HG03521 (cell line): Measurements from ENCODE around the gene ZP2.
"Not testable (repeated sequence)": the region's sequence is repeated elsewhere in the genome, so short reads cannot be mapped to it uniquely, and the experiment has no call there.

ENCODE experiments used
- ATAC-seq: cut with Tn5 transposase; IDR thresholded peaks from one replicate; pipeline ENCODE4 v1.9.1; 2021; ENCODE audit warnings: mild to moderate bottlenecking, moderate library complexity; ENCODE audit not compliant: unreplicated experiment

ZP2 gene

DNA sequence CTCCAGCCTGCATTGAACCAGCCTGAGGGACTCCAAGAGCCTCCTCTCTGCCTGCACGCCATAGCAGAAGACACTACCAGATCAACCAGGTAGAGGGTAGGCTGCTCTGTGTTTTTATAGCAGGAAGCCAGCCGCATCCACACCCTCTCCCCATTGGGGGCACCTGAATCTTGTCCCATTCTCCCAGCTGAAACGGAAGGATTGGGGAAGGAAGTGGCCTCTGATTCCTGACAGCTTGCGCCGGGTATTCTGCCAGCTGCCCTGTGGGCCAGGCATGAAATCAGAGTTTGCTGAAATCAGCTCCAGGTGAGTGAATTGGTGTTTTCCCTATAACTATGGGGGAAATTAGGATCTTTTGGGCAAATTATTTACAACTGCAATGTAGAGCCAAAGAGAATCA, at the start of gene ZP2:
ZP2 (minus strand) TSS at position 89 of the 400 bp plus-strand sequence; CDS start at position 62, 27 bp downstream.
- no peak for ATAC-seq

DNA sequence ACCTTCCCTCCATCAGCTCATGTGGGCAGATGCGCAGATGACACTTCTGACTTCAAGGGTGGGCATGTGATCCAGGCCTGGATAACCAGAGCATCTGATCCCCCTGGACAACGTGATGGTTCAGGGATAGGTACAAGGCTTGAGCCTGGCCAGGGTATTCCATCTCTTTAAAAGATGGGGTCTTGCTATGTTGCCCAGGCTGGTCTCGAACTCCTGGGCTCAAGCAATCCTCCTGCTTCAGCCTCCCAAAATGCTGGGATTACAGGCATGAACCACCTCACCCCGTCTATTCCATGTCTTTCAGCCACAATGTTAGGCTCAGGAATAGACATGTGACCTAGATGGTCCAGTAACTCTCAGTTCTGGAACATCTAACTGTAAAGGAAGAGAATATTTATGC, 45.9 kb upstream of the ZP2 start:
- ATAC-seq = no peak

DNA sequence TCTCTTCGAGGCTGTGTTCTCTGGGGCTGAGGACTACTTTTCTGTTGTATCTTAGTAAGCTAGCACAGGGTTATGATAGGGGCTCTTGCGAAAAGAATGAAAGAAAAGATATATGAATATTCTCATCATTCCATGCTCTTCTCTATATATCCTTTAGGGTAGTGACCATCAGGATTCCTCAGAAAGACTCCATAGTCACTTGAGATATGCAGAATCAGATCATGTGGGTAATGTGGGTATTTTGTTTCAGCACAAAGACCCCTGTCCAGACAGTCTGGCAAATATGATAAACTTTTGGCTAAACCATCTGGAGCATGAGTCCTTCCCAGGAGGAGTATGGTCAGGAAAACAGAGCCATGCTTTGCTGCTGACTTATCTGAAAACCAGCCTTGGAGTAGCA, 45.3 kb upstream of the ZP2 start:
- ATAC-seq = no peak

DNA sequence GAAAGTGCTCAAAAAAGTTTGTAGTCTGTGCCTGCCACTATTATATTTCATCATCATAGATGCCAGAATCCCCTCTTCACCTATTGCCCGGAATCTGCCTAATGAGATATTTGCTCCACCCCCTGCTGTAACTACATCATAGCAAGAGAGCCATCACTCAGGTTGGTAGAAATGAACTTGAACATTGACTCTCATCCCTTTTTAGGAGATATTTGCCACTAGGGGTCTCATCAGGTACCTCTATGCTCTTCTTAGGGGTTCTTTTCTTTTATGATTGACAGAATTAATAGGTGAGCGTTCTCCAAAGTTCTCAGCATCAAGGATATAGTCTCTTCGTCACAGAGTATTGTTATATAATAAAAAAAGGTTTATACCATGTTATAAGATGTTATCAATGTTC, 42.1 kb upstream of the ZP2 start:
- no peak for ATAC-seq

DNA sequence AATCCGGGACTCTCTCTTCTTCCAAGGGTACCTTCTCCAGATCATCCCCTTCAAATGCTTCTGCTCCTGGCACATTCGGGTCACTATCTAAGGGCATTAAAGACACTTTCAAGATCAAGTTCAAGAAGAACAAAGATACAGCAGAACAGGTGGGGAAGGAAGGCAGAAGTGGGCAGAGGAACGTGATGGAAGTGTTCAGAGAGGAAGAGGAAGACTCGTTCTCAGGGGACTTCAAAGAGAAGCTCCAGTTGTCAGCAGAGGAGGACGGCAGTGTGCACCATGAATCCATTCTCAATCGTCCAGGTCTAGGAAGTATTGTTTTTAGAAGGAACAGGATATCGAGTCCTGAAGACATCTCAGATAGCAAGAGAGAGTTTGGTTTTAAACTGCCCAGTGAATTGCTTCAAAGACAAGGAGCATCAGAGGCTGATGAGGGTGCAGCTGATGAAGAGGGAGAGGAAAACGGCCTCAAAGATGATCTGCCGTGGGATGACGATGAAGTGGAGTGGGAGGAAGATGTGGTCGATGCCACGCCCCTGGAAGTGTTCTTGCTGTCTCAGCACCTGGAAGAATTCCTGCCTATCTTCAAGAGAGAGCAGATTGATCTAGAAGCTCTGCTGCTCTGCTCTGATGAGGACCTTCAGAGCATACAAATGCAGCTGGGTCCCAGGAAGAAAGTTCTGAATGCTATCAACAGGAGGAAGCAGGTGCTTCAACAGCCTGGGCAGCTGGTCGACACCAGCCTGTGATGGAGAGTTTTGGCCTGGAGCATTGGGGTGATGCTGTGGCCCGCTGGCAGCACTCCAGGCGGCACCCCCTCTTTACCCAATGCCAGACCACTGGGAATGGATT, 38.9 kb upstream of the ZP2 start:
- ATAC-seq = no peak

DNA sequence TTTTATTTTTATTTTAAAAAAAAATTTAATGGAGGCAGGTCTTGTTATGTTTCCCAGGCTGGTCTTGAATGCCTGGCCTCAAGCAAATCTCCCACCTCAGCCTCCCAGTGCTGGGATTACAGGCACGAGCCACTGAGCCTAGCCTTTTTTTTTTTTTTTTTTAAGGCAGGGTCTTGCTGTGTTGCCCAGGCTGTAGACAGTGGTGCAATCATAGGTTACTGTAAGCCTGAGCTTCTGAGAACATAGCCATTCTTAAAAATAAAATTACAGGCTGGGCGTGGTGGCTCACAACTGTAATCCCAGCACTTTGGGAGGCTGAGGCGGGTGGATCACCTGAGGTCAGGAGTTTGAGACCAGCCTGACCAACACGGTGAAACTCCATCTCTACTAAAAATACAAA, 36.8 kb upstream of the ZP2 start:
- ATAC-seq = not testable (repeated sequence)

DNA sequence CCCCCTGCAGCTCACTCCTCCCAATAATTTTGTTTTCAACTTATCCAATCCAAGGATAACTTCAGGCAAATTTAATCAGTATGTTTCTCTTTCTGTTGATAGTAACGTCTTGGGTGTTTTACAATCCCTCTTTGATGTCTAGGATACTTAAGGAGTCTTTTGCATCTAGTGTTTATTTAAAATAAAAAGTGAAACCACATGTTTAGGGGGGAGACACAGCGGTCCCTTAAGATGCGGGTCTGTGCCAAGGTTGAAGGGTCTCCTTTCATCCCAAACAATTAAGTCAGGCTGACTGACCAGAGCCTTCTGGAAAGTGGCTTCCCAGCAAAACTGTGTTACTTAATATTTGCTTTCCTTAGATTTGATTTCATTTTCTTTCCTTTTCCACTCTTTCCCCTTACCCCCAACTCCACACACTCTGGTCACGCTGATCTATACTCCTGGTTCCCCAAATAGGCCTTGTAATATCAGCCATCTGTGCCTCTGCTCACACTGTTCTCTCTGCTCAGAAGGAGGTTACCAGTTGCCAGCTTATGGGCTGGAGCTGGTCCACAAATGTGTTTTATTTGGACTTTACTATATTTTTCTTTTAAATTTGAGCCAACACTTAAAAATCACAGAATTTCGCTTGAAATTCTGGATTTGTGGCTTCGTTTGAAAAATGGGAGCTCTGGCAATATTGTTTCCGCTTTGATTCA, 33.3 kb upstream of the ZP2 start:
- ATAC-seq = no peak

DNA sequence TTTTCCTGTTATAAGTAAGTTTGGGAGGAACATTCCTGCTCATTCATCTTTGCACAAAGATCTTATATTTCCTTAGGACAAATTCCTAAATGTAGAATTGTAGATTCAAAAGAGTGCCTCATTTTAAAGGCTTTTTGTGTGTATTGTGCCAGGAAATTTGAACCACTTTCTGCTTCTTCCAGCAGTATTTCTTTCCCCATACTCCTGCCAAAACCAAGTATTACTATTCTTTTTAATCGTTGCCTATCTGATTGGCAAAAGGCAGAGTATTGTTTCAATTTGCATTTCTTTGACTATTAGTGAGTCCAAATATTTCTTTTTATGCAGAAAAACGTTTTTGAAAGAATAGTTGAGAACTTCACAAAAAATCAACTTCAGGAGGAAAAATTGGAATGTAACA, 31.4 kb upstream of the ZP2 start:
- ATAC-seq = no peak

DNA sequence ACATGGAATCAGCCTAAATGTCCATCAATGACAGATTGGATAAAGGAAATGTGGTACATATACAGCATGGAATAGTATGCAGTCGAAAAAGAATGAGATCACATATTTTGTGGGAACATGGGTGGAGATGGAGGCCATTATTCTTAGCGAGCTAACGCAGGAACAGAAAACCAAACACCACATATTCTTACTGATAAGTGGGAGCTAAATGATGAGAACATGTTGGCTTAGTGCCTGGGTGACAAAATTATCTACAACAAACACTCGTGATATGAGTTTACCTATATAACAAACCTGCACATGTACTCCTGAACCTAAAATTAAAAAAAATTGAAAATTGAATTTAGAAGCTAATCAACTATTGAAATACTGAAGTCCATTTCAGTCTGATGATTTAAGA, 28.3 kb upstream of the ZP2 start:
- no peak for ATAC-seq

DNA sequence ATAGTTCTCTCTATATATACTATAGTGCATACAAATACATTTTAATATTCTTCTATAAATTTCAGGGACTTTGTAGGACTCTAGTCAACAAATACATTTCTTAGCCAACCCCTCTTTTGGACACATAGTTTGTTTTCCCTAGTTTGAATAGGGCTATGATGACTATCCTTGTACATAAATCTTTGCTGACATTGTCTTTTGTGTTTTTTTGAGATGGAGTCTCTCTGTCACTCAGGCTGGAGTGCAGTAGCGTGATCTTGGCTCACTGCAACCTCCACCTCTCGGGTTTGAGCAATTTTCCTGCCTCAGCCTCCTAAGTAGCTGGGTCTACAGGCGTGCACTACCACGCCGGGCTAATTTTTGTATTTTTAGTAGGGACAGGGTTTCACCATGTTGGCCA, 25.5 kb upstream of the ZP2 start:
- no peak for ATAC-seq

DNA sequence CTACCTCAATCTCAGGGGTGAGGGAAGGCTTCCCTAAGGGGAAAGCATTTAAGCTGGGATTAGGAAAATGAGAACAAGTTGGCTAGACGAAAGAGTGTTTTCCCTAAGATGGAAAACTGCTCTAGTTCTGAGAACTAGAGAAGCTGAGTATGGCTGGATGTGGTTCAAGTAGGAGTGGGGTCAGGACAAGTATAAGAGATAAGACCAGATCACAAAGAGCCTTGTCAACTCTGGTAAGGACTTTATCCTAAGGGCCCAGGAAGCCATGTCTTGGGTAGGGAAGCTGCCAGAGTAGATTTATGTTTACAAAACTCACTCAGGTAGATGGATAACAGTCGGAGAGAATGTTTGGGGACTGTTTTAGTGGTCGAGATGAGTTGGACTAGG, 23.8 kb upstream of the ZP2 start:
- no peak for ATAC-seq

DNA sequence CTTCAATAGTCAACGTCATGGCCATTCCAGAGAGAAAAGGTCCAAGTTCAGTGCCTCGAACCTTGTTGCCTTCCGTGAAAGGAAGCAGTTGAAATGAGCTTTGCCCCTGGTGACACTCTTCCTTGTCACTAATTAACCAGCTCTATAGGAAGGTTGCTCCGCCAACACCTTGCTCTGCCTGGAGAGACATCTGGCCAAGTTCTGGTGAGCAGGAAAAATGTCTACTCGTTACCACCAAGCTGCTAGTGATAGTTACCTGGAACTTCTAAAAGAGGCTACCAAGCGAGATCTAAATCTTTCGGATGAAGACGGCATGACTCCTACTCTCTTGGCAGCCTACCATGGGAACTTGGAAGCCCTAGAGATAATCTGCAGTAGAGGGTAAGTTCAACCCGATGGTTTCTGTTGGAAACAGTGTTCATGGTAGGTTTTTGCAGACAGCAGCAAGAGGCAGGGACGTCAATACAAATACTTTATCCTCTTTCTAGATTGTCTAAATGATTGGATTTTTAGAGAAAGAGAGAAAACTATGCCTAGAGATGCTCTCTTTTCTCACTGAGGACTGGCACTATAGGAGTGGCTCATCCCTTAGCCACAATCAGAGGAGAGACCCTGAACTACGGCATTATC, 22.3 kb upstream of the ZP2 start, which contains the start of gene ANKS4B:
ANKS4B (plus strand) TSS at position 179 of the 630 bp plus-strand sequence; CDS start at position 218, 39 bp downstream.
- ATAC-seq = no peak

DNA sequence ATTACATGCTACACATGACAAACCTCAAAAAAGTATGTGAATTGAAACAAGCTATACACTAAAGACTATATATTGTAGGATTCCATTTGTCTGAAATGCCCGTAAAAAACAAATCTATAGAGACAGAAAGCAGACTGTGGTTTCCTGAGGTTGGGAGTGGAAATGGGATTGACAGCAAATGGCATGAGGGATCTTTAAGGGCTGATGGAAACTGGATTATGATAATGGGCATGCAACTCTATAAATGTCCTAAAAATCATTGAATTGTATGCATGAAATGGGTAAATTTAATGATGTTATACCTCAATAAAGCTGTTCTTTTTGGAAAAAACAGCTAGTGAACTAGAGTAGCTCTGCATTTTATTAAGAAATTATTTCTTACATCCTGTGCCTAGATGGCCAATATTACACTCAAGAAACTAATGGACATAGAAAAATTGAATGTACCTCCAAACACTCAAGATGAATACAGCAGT, 21.7 kb upstream of the ZP2 start:
- ATAC-seq = no peak

DNA sequence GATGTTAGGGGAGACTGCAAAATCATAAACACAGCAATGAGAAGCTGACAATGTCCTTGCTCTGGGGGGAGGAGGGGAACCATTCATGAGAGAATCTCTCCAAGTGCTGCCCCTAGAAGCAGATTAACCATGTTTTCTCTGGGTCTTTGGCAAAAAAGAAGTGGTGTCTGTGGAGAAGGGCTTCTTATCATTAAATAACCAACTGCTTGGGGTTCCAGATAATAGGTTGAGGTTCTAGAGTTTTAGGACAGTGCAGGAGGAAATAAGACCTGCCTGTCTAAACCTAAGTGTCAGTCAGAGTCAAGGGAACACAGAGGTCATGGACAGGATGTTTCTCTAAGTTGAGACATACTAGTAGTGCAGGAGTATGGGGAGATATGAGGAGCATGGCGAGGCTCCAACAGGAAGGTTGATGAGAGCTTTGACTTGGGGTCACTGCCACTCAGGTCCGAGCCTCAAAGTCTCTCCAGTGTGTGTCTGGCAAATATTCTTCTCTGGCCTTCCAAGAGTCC, 17.0 kb upstream of the ZP2 start:
- ATAC-seq = no peak

DNA sequence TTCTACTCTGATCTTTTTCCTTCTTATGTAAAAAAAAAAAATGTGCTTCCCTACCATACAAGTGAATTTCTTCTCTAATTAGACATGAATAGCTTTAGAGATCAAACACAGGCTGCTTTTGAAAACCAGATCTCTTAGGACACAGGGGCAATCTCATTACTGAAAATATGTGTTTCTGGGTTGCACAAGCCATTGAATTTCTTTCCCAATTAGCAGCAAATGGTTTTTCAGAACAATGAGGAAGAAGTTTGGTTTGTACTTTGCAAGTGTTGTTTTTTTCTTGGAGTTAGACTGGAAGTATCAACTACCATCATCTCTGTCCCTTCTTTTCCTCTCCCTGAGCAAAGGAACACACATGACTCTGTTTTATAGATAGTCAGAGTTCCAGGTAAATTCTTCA, 16.5 kb upstream of the ZP2 start:
- ATAC-seq = no peak

DNA sequence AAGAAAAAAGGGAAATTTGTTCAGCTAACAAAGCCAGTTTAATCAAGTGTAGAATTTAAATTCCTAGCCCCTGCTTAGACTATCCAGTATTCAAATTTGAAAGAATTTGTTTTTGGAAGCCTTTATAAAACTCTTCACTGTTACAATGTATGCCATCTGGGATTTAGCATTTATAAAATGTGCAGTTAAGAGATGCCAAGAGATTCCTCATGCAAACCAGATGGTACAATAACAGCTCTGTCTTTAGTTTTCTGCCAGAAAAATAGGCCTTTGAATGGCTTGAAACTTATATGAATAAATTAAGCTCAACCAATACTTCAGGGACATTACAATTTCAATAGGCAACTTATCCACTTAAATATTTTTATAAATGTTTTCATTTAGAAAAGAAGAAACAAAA, 15.4 kb upstream of the ZP2 start:
- ATAC-seq = no peak

DNA sequence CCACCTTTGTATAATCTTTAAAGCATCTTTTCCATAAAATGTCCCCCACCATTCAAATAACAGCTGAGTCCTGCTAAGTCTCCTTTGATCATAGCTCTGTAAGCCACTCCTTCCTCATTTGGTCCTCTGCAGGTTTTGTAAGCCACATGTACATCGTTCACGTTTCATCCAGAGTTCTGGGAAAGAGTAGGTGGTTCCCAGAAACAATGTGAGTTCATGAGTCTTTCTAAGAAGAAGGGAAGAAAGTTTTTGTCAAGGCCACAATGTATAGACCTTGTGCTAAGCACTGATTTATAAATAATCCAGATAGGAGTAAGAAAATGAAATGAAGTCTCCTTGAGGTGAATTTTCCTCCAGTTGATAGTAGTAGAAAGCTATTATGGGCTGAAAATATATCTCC, 13.4 kb upstream of the ZP2 start:
- no peak for ATAC-seq

DNA sequence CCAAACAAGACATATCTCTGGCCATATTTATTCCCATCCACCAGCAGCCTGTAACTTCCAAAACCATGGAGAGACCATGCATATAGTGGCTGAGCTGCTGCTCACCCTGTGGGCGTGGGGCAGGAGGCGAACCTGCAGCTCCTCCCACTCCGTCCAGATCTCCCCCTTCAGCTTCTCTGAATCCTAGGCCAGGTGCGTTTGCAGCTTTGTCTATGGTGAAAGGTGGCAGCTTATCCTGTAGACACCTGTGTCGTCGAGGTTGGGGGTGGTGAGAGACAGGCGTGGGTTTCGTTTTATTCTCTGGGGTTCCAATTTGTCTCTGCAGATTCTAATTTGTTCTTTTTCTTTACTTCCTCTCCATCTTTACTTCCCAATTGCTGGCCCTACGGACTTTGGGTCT, 12.4 kb upstream of the ZP2 start:
- no peak for ATAC-seq

DNA sequence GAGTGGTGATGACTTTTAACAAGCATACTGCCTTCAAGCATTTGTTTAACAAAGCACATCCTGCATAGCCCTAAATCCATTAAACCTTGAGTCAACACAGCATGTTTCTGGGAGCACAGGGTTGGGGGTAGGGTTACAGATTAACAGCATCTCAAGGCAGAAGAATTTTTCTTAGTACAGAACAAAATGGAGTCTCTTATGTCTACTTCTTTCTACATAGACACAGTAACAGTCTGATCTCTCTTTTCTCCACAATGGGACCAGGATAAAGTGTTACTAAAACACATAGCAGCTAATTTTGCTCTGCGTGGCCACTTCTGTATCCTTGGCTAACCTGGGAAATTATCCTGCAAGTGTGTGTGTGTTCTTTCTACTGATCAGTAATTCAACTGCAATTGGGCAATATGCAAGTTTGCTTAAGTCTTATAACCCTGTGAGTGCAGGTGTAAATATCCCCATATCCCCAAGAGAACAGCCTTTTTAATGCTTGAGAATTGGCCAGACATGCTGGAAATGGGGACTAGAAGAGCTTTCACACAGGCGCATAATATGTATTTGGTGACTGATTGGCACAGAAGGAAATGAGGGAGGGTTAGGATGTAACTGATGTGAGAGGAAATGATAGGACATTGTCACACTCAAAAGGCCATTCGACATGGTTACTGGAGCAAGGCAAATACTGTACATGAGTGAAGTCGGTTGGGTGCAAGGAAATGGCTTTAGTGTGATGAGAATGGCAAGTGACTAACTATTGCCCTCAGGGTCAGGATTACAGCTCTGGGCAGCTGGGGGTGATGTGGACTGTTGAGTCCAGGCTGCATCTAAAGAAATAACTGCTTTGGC, 11.3 kb upstream of the ZP2 start:
- ATAC-seq = no peak

DNA sequence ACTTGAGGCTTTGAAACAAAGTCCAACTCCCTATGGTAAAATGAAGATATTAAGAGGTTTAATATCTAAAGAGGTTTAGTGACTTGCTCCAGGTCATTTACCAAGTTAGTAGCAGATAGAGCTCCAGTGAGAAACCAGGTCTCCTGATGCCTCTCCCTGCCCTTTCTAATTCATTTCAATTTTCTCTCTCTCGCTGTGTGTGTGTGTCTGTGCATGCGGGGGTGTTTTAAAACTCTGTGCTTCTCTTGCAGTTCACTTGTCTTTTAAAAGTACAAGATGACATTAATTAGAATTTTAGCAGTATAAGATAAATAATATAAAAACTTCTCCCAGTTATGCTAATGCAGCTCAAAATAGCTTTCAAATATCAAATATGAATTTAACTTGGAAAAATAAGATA, 8.2 kb upstream of the ZP2 start:
- ATAC-seq = no peak

DNA sequence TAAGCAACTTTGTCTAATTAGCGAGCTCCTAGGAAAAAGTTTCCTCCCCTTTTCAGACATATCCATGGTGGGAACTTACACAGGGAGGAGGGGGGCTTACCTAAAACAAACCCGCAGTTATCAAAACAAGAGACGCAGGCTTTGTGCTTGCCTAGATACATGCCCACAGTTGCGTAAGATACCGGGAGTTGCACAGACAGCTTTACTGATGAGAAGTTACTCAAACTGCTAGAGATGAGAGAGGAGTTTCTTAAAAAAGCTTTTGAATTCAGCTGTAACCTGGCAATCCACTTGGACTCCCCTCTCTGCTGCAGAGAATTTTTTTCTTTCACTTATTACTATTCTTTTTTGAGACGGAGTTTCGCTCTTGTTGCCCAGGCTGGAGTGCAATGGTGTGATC, 6.8 kb upstream of the ZP2 start:
- ATAC-seq = no peak
